NCI-H226 (cell line): ENCODE data around the gene GPR162.
"Not testable (repeated sequence)": the region's sequence is repeated elsewhere in the genome, so short reads cannot be mapped to it uniquely, and the experiment has no call there.

ENCODE experiments used
- DNase-seq: peaks from one replicate; pipeline ENCODE4 v3.0.0-alpha.2; 2015

The GPR162 gene

DNA sequence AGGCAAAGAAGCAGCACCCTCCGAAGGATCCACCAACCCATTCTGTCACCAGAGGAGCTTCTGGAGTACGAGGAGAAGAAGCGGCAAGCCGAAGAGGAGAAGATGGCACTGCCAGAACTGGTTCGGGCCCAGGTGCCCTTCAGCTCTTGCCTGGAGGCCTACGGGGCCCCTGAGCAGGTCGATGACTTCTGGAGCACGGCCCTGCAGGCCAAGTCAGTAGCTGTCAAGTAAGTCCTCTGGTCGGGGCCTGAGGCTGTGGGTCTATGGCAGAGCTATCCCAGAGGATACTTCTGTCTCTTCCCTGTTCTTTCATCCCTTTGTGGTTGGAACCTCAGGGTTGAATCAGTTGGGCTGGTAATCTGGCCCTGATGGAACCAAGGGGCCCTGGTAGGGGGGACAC lies 39.8 kb downstream of the GPR162 start:
- DNase-seq, result no peak

DNA sequence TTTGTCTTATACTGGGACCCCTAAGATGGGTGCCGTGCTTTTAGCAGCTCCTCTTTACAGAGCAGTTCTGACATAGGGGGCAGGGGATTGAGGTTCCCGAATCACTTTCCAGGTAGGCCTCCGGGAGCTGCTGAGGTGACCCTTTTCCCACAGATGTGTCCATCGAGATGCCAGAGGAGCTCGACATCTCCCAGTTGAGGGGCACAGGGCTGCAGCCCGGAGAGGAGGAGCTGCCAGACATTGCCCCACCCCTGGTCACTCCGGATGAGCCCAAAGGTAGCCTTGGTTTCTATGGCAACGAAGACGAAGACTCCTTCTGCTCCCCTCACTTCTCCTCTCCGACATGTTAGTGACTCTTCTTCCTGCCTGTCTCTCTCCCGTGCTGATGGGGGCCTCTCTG lies 41.4 kb downstream of the GPR162 start:
- no peak for DNase-seq

DNA sequence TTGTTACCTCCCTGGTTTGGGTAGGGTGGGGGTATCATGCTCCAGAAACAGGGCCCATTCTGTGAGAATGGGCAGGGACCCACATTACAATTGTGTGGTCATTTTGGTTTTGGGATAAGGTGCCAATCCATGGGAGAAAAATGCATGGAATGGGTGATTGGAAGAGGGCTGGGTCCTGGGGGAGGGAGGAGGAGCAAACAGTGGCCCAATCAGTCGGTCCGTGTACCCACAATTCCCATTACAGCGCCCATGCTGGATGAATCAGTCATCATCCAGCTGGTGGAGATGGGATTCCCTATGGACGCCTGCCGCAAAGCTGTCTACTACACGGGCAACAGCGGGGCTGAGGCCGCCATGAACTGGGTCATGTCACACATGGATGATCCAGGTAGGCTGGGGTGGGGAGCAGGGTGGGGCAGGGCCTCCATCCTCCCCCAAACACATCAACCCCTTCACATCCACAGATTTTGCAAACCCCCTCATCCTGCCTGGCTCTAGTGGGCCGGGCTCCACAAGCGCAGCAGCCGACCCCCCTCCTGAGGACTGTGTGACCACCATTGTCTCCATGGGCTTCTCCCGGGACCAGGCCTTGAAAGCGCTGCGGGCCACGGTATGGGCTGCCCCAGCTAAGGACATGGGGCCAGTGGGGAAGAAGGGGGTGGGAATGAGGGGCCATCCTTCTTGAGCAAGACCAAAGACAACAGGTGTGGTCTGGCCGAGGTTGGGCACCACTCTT lies 42.1 kb downstream of the GPR162 start:
- DNase-seq, result peak; percentile 43

DNA sequence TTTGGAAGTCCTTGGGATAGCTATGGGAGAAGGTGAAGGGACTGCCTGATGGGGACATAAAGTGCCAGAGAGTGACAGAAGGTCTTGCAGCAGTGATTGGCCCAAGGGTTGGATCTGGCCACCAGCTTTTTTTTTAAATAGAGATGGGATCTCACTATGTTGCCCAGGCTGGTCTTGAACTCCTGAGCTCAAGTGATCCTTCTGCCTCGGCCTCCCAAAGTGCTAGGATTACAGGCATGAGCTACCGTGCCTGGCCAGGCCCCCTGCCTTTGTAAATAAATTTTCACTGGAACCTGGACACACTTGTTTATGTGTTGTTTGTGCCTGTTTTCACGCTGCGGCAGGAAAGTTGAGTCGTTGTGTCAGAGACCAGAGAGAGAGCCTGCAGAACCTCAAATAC lies 43.7 kb downstream of the GPR162 start:
- DNase-seq, result not testable (repeated sequence)

DNA sequence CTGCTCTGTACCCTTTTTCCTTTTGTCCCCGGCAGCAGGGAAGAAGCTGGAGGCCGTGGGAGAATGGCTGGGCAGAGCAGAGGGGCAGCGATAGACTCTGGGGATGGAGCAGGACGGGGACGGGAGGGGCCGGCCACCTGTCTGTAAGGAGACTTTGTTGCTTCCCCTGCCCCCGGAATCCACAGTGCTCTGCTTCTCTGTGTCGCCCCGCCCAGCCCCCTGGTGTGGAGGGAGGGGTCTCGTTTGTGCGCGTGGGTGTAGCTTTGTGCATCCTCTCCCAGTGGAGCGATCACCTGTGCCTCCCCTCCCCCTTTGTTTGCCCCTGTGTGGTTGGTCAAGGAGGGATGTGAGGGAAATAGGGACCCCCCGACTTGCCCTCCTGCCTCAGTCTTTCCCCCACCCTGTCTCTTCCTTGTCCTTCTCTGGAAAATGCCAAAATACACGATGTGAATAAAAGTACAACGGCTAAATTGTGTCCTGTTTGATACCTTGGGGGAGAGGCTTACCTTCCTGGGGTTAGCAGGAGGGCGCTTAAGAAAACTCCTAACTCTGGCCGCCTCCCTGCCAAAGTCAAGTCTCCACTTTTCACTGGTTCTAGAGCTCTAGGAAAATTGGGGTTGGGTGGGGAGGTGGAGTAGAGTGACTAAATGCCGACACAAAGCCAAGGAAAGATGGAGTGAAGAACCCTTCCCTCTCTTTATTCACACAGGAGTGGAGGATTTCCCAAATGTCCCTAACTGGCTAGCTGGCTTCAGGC lies 44.7 kb downstream of the GPR162 start:
- DNase-seq, result no peak

DNA sequence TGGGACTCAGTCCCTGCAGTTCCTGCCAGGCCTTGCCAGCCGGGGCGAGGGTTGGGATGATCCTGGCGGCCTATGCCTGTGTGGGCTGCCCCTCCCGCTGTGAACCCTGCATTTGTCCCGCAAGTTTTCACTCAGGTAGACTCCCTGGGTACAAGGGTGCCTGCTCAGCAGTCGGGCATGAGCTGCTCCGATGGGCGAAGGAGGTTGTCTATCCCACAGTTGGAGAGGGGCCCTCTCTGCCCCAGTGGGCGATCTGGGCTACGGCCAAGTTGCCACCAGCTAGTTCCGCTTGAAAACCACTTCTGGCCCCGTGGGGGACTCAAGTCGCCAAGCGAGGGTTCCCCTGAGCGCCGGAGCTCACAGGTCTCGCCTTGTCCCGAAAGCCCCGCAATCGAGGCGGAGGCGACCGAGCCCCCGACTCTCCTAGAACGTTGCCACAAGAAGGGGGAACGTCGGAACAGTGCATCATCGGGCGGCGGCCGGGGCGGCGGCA lies 45.3 kb downstream of the GPR162 start:
- DNase-seq, result no peak

DNA sequence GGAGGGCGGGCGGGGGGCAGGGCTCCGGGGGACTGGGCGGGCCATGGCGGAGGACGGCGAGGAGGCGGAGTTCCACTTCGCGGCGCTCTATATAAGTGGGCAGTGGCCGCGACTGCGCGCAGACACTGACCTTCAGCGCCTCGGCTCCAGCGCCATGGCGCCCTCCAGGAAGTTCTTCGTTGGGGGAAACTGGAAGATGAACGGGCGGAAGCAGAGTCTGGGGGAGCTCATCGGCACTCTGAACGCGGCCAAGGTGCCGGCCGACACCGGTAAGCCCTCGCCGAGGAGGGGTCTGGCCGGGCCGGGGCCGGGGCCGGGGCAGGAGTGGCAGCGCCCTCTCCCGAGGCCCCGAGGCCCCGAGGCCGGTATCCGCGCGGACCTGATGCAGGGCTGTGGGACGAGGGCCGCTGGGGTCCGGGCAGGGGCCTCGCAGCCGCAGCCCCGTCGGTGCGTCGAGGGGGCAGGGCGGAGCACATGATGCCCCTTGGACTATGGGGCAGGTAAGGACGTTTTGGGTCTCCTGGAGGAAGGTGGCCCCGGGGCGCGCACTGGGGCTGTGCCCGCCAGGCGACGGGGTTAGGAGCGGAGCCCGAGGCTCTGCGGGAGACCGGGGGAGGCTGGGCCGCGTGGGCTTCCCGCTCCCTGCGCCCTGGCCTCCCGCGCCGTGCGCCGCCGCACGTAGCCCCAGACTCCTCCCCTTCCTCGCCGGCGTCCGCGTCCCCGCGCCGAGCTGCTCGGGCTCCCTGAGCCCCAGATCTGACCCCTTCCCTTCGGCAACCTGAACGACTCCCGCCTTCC lies 46.0 kb downstream of the GPR162 start, which contains the start of gene TPI1:
TSS of gene TPI1 (plus strand) at position 119 of the 798 bp plus-strand sequence. CDS start at position 155, 36 bp downstream.
- peak; percentile 47 for DNase-seq

DNA sequence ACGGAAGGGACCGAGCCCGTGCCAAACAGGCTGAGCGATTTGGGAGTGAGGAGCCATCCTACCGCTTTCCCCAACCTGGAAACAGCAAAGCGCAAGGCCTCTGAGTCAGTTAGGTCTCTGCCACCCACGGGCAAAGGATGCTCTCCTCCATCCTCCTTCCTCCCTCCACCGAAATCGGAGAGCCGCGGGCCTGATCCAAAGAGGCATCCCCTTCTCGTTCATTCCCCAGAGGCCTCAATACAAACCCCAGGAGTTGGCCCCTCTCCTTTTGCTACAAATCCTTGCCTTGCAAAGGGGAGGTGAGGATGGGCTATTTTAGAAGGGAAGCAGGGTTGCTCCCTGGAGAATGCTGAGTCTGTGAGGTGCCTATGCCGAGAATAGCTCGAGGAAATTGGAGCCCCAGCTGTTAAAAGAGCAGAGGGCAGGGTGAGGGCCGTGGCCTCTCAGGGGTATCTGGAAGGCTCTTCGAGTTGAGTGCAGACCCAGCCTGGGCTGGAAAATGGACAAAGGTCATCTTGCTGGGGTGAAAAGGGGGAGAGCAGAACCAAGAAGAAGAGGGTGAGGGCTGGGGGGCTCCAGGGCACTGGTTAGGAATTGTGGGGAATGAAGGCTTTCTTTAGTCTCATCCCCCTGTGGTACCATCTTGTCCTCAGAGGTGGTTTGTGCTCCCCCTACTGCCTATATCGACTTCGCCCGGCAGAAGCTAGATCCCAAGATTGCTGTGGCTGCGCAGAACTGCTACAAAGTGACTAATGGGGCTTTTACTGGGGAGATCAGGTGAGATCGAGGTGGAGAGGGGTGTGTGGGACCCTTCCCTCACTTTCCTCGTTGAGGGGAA lies 46.8 kb downstream of the GPR162 start:
- DNase-seq, result no peak

DNA sequence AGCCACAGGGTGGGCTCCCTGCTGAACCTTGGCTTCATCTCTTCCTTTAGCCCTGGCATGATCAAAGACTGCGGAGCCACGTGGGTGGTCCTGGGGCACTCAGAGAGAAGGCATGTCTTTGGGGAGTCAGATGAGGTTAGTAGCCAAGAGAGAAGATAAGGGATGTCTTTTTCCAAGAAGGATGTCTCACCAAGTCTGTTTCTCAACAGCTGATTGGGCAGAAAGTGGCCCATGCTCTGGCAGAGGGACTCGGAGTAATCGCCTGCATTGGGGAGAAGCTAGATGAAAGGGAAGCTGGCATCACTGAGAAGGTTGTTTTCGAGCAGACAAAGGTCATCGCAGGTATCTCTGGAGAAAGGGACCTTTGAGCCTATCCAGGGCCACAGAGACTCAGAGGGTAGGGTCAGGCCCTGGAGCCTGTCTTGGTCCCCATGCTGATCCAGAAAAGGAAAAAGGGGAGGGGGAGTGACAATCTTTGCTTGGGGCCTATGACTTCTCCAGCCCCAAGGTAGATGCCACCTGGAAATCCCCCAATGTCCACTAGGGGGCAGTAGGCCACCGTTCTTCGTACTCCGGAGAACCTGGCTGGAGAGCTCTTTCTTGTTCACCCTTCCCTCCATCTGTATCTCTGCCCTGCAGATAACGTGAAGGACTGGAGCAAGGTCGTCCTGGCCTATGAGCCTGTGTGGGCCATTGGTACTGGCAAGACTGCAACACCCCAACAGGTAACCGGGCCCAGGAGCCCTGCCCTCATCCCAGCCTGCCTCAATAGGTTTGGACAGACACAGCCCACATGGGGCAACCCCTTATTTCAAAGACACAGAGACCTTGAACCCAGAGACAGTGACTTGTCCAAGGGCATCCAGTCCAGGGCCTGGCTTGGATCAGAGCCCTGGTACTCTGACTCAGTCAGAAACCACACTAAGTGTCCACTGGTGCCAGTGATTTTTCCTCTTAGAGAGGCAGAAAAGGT lies 47.7 kb downstream of the GPR162 start:
- DNase-seq, result peak; percentile 32

DNA sequence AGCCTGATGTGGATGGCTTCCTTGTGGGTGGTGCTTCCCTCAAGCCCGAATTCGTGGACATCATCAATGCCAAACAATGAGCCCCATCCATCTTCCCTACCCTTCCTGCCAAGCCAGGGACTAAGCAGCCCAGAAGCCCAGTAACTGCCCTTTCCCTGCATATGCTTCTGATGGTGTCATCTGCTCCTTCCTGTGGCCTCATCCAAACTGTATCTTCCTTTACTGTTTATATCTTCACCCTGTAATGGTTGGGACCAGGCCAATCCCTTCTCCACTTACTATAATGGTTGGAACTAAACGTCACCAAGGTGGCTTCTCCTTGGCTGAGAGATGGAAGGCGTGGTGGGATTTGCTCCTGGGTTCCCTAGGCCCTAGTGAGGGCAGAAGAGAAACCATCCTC lies 48.7 kb downstream of the GPR162 start:
- not testable (repeated sequence) for DNase-seq

DNA sequence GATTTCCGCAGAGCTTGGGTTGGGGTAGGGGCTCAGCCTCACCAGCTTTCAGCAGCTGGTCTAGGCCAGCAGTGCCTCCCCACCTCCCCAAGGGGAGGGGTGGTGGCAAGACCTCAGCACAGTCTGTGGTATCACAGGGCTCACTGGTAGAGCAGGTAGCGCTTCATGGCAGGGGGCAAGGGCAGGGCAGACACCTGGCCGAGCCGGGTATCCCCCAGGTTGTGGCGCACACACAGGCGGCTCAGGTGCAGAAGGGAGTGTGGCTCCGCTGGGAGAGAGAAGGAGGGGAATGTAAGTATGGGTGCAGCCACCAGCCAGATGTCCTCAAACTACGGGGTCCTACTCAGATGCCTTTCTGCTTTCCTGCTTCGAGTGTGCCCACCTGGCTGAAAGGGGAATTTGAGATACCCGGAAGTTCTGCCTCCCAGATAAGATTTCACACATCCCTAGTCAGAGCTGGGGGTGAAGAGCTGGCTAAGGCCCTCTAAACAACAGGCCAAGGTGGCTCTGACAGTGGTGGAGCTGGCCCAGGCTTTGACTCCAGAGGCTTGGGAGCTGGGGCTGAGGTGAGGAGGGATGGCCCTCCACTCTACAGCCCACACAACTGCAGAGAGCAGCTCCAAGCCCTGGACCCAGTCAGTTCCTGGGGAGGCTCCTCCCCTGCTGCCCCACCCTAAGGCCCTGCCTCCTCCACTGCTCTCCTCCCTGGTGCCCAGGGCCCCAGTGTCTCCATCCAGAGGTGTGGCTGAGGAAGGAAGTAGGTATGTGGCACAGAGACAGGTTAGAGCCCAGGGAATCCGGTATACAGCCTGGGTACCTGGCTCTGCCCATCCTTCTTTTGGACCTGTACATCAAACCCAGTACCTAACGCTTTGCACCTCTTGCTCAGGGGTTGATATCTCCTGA lies 49.7 kb downstream of the GPR162 start:
- peak; percentile 60 for DNase-seq

DNA sequence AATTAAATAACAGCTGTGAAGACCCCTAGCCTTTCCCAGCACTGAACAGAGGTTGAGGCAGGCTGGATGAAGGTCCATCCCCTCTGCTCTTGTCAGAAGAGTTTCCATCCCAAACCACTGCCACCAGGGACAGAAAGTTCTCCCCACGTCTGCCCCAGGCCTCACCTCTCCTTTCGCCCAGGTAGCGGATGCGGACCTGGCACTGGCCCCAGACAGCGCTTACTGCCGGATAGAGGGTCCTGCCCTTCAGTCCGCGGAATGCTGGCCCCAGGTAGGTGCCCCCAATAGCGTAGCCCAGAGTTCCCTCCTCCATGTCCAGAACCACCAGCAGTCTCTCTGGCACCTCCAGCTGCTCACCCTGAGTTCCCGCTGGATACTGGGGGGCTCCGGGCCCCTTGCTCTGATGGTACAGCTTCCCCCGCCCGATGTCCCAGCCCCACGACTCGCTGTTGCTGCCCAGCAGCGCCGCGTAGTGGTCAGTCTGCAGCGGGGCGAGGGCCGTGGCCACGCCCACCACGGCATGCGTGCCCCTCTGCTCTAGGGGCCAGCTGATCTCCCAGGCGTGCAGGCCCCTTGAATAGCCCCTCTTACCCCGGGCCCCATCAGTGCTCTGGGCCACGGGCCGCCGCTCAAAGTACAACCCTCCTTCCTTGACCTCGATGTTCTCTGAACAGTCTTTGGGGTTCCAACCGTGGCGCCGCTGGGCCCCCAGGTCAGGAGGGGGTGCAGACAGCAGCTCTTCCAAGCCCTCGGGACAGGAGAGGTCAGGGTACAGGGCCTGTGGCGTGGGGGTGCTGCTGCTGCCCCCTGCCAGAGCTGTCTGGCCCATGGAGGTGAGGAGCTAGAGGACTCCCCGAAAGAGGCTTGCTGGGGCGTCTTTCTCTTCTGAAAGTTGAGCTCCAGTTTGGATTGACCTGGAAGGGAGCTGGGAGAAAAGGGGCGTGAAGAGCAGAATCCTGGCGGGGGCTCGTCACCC lies 50.7 kb downstream of the GPR162 start:
- peak; percentile 62 for DNase-seq

DNA sequence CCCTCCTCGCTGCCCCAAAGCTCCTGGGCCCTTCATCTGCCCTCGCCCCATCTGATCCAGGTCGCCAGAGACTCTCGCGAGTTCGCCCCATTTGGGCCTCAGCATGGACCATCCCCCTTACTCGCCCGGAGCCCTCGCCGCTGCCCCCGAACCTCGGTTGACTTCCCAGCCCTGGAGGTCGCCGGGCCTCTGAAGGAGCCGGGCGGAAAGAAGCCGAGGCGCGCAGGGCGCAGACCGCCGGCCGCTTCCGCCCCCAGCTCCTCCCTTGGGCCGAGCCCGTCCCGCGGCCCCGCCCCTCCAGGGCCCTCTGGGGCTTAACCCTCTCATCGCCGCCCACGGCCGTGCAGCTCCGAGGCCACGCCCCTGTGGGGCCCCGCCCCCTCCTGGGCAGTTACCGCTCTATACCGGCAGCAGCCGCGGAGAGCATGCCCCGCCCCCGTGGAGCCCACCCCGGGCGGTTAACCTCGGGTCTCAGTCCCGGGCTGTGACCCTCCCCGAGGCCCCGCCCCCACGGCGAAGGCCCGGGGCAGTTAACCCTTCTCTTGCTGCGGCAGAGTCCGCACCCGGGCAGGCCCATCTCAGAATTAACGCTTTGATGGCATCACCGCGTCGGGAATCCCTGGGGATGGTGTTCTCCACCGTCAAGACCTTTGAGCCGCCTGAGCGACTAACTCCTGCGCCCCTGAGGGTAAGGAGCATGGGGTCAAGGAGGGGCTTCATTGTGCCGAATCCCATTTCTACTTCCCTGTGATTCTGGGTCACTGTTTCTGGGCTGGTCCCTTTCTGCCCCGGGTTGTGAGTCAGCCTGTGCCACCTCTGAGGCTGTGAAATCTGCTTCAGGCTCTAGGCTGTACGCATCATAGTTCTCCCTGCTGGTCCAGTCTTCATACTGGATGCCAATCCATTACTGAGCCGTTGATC lies 51.7 kb downstream of the GPR162 start, which contains the start of gene SPSB2:
TSS of gene SPSB2 (minus strand) at position 210 of the 921 bp plus-strand sequence. CDS start 402 bp downstream, outside the sequence.
- peak; percentile 86 for DNase-seq

DNA sequence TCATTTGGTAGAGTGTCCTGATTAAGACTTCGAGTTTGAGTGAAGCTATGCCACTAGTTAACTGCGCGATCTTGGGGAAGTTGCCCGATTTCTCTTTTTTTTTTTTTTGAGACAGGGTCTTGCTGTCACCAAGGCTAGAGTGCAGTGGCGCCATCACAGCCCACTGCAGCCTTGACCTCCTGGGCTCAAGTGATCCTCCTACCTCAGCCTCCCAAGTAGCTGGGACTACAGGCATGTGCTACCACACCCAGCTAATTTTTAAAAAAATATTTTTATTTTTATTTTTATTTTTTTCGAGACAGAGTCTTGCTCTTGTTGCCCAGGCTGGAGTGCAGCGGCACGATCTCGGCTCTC lies 52.4 kb downstream of the GPR162 start:
- not testable (repeated sequence) for DNase-seq
